PC-9 (cell line): ENCODE measurements around the gene ITSN1. TPM values are rescaled to one million over a fixed set of nuclear protein-coding genes. Genes with fewer than 3 reads are reported as not detected.
"Not testable (repeated sequence)": the region's sequence is repeated elsewhere in the genome, so short reads cannot be mapped to it uniquely, and the experiment has no call there.

Experiments used
- BruUV-seq: library from RNA; stranded (reverse); fragments of 400-500 nt; replicated peaks from 2 replicates; lab custom pipeline; 2021; lab: Mats Ljungman, UMichigan
- CTCF ChIA-PET: fragments of 300-600 bp; sonication (Branson Sonifier 250); formaldehyde crosslinking; loops from one replicate; lab custom pipeline; 2022; ENCODE audit warnings: antibody characterized with exemption; lab: Charles Lee
- POLR2A ChIA-PET: fragments of 300-600 bp; sonication (Branson Sonifier 250); formaldehyde crosslinking; loops from one replicate; lab custom pipeline; 2022; ENCODE audit warnings: antibody characterized with exemption; ENCODE audit not compliant: unreplicated experiment; lab: Charles Lee
- DNase-seq, 2 experiments: peaks; one replicate each; pipeline versions ENCODE4 v3.0.0 to v3.0.0-alpha.2; 2015 to 2022; ENCODE audit warnings: mixed read lengths in 1 of 2
- H2AFZ ChIP-seq: fragments of 200-600 bp; sonication (generic); 2 replicates; pipeline ENCODE4 v1.8.1; 2017; ENCODE audit warnings: antibody characterized with exemption
- H3F3A ChIP-seq: fragments of 200-600 bp; sonication (generic); 2 replicates; pipeline ENCODE4 v1.8.1; 2017; ENCODE audit warnings: antibody characterized with exemption, mild to moderate bottlenecking, low read depth; ENCODE audit not compliant: insufficient read depth
- H3K27ac ChIP-seq: fragments of 200-600 bp; sonication (generic); 2 replicates; pipeline ENCODE4 v1.6.1; 2016; ENCODE audit warnings: mixed run types
- H3K27me3 ChIP-seq: fragments of 200-600 bp; sonication (generic); 2 replicates; pipeline ENCODE4 v1.6.1; 2016; ENCODE audit warnings: low read depth, mixed run types; ENCODE audit not compliant: insufficient read depth
- H3K36me3 ChIP-seq: fragments of 200-600 bp; sonication (generic); 2 replicates; pipeline ENCODE4 v1.6.1; 2016; ENCODE audit warnings: low read depth, mixed run types
- H3K4me1 ChIP-seq: fragments of 200-600 bp; sonication (generic); replicated peaks from 2 replicates; pipeline ENCODE4 v1.6.1; 2016; ENCODE audit warnings: mixed run types; ENCODE audit not compliant: insufficient read depth
- H3K4me2 ChIP-seq: fragments of 200-600 bp; sonication (generic); 2 replicates; pipeline ENCODE4 v1.6.1; 2017; ENCODE audit warnings: mixed run types
- H3K4me3 ChIP-seq: fragments of 200-600 bp; sonication (generic); 2 replicates; pipeline ENCODE4 v1.6.1; 2016; ENCODE audit warnings: mixed run types
- H3K79me2 ChIP-seq: fragments of 200-600 bp; sonication (generic); 2 replicates; pipeline ENCODE4 v1.6.1; 2017; ENCODE audit warnings: low read depth, mixed run types
- H3K9me2 ChIP-seq: fragments of 200-600 bp; sonication (generic); 2 replicates; pipeline ENCODE4 v1.8.1; 2017; ENCODE audit warnings: mild to moderate bottlenecking; ENCODE audit not compliant: insufficient read depth
- H3K9me3 ChIP-seq: fragments of 200-600 bp; sonication (generic); 2 replicates; pipeline ENCODE4 v1.8.1; 2016; ENCODE audit warnings: low read depth; ENCODE audit not compliant: insufficient read depth
- H4K20me1 ChIP-seq: fragments of 200-600 bp; sonication (generic); 2 replicates; pipeline ENCODE4 v1.8.1; 2017; ENCODE audit not compliant: insufficient read depth
- EZH2 ChIP-seq: fragments of 200-600 bp; sonication (generic); IDR thresholded peaks from 2 replicates; pipeline ENCODE4 v1.8.0; 2017; ENCODE audit warnings: antibody characterized with exemption, low read depth
- intact Hi-C: fragments of 100-400 bp; cut with micrococcal nuclease; formaldehyde crosslinking; loops from one replicate; pipeline ENCODE4 v1.10.0; 2022; ENCODE audit not compliant: unreplicated experiment
- total RNA-seq: library from RNA; stranded (reverse); gene quantifications from 2 replicates; pipeline ENCODE4 v1.2.3, GENCODE V29; 2021
- TF ChIP-seq, protein P1 (sequence below): fragments of 200-600 bp; sonication (generic); conservative IDR thresholded peaks from 2 replicates; pipeline ENCODE4 v1.6.1; 2017; ENCODE audit warnings: mixed run types, antibody characterized with exemption, mild to moderate bottlenecking, moderate library complexity

The ITSN1 gene
- total RNA-seq, 1 experiment from 2014 or later, result 46.3 TPM

DNA sequence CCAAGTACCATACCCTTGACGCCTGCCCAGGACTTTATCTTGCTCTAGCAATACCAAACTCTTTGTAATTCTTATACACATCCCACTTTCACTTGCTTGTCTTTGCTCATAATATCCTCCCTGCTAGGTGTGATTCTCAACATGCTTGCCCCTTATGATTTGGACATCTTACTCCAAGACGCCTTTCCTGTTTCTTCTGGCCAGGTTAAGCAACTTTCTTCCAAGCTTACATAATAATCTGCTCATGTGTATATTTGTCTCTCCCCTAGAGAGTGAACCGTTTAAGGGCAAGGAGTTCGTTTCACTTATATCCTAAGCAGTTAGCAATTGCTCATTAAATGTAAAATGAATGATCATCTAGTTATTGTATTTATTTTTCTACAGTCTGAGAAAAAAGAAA, 22.6 kb upstream of the ITSN1 start:
- BruUV-seq, result no TSS peak
- Histone ChIP-seq H4K20me1 (no peaks in the 10 kb centered on the region), H2AFZ (no peak overlapping the region), H3K9me3 (no peaks in the 10 kb centered on the region), H3K4me2 (no peak overlapping the region), H3K79me2 (no peaks in the 10 kb centered on the region), H3K9me2 (no peaks in the 10 kb centered on the region), H3K27me3 (no peaks in the 10 kb centered on the region), H3F3A (no peaks in the 10 kb centered on the region), H3K4me1 (no peaks in the 10 kb centered on the region), H3K36me3 (no peaks in the 10 kb centered on the region), H3K27ac (no peak overlapping the region), H3K4me3 (no peak overlapping the region)
- intact Hi-C loops, result no loop called here
- DNase-seq, result no peak
- CTCF ChIA-PET, result interaction anchor here (0.6 to 0.7 kb wide), 2 partner anchors 46 to 466 kb away, joined by 3 to 9 read pairs; no protein-coding TSS in a partner anchor
- POLR2A ChIA-PET, result no interaction called here
- TF ChIP-seq EZH2, result no peak
- TF ChIP-seq, protein P1, sequence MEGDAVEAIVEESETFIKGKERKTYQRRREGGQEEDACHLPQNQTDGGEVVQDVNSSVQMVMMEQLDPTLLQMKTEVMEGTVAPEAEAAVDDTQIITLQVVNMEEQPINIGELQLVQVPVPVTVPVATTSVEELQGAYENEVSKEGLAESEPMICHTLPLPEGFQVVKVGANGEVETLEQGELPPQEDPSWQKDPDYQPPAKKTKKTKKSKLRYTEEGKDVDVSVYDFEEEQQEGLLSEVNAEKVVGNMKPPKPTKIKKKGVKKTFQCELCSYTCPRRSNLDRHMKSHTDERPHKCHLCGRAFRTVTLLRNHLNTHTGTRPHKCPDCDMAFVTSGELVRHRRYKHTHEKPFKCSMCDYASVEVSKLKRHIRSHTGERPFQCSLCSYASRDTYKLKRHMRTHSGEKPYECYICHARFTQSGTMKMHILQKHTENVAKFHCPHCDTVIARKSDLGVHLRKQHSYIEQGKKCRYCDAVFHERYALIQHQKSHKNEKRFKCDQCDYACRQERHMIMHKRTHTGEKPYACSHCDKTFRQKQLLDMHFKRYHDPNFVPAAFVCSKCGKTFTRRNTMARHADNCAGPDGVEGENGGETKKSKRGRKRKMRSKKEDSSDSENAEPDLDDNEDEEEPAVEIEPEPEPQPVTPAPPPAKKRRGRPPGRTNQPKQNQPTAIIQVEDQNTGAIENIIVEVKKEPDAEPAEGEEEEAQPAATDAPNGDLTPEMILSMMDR, result no peak

DNA sequence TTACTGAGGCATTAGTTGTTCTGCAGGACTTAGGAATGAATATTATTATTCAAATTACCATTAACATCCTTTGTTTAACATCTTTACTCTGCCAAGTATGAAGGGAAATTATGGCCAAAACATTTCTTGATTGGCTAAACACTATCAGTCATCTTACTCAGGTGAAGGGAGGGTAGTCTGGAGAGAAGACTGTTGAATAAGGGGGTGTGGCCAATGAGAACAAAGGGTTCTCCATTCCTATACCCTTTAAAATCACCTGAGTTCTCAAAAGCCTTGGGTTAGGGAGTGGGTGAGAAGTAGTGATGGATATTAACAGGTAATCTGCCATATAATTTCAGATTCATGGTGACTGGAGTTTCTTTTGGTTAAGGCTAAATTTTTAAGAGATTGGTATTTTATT, 20.0 kb upstream of the ITSN1 start:
- H3K79me2 ChIP-seq, result no peaks in the 10 kb centered on the region
- H4K20me1 ChIP-seq, result no peaks in the 10 kb centered on the region
- no peak for DNase-seq
- no peak overlapping the region for H2AFZ ChIP-seq
- no peaks in the 10 kb centered on the region for H3K4me1 ChIP-seq
- no peak overlapping the region for H3K27ac ChIP-seq
- intact Hi-C loops, result no loop called here
- no peak overlapping the region for H3K4me3 ChIP-seq
- TF ChIP-seq EZH2, result no peak
- TF ChIP-seq, protein P1, result no peak
- H3K27me3 ChIP-seq, result no peaks in the 10 kb centered on the region
- ChIA-PET POLR2A (no interaction called here), CTCF (no interaction called here)
- H3K36me3 ChIP-seq, result no peaks in the 10 kb centered on the region
- BruUV-seq, result no TSS peak
- H3K9me3 ChIP-seq, result no peaks in the 10 kb centered on the region
- no peaks in the 10 kb centered on the region for H3K9me2 ChIP-seq
- no peaks in the 10 kb centered on the region for H3F3A ChIP-seq
- no peak overlapping the region for H3K4me2 ChIP-seq

DNA sequence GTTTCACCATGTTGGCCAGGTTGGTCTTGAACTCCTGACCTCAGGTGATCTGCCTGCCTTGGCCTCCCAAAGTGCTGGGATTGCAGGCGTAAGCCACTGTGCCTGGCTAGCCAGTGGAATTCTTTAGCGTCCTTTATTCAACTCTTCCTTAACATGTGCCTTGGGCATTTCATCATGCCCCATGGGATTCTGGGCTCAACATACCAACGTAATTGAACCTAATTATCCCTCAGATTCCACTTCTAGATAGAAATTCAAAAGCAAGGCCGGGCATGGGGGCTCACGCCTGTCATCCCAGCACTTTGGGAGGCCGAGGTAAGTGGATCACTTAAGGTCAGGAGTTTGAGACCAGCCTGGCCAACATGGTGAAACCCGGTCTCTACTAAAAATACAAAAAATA, 16.1 kb upstream of the ITSN1 start:
- H2AFZ ChIP-seq, BruUV-seq, POLR2A ChIA-PET, H3K9me3 ChIP-seq, DNase-seq, H3K36me3 ChIP-seq, CTCF ChIA-PET, H3F3A ChIP-seq, H3K4me2 ChIP-seq, H3K4me3 ChIP-seq, H3K9me2 ChIP-seq, H3K27me3 ChIP-seq, H4K20me1 ChIP-seq, H3K27ac ChIP-seq, intact Hi-C loops, H3K4me1 ChIP-seq, H3K79me2 ChIP-seq: not testable (repeated sequence)

DNA sequence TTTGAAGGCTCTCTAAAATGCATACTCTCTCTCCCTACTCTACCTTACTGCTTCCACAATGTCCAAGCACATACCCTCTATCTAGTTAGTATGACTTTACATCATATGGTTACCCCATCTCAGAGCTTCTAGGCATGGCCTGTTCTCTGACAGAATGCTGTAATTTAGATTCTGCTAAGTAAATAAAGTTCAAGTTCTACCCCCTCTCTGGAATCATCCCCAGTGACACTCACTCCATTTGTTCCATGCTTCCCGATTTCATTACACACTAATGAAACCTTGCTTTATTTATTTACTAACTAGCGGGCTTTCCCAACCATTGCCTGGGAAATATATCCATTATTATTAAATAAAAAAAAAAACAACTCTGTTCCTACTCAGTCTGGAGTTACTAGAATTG, 8.0 kb upstream of the ITSN1 start:
- Histone ChIP-seq H3F3A (no peaks in the 10 kb centered on the region), H3K4me3 (no peak overlapping the region), H3K36me3 (no peaks in the 10 kb centered on the region), H3K27ac (no peak overlapping the region), H3K27me3 (no peaks in the 10 kb centered on the region), H3K9me2 (no peaks in the 10 kb centered on the region), H3K4me2 (no peak overlapping the region), H4K20me1 (no peaks in the 10 kb centered on the region), H2AFZ (no peak overlapping the region), H3K79me2 (peaks cover 9% of the 10 kb centered on the region; the same call in 1 of the 2 replicates), H3K9me3 (no peaks in the 10 kb centered on the region), H3K4me1 (no peaks in the 10 kb centered on the region)
- ChIA-PET POLR2A (no interaction called here), CTCF (interaction anchor here (0.6 kb wide), 1 partner anchor 345 kb away, joined by 4 read pairs; no protein-coding TSS in a partner anchor)
- no TSS peak for BruUV-seq
- TF ChIP-seq, protein P1, result no peak
- no peak for TF ChIP-seq EZH2
- intact Hi-C loops, result no loop called here
- no peak for DNase-seq
